Nephron (organoid): Measurements from ENCODE around the gene ASPG.

Experiments
- H3K27ac Mint-ChIP-seq, 3 experiments: 2 replicates each; pipeline ENCODE4 v1.8.0; 2020; ENCODE audit warnings: mixed read lengths in 3 of 3, mild to moderate bottlenecking in 2 of 3, moderate library complexity in 1 of 3
- H3K27me3 Mint-ChIP-seq: 2 replicates; pipeline ENCODE4 v1.8.0; 2021; ENCODE audit warnings: low read depth, mild to moderate bottlenecking, moderate library complexity, mixed read lengths
- H3K36me3 Mint-ChIP-seq: 2 replicates; pipeline ENCODE4 v1.8.0; 2020; ENCODE audit warnings: low read depth, mixed read lengths
- H3K4me1 Mint-ChIP-seq: 2 replicates; pipeline ENCODE4 v1.8.0; 2020; ENCODE audit warnings: mixed read lengths
- H3K4me3 Mint-ChIP-seq, 3 experiments: 2 replicates each; pipeline ENCODE4 v1.8.0; 2020; ENCODE audit warnings: mild to moderate bottlenecking in 3 of 3, mixed read lengths in 3 of 3, moderate library complexity in 2 of 3
- H3K9me3 Mint-ChIP-seq: 2 replicates; pipeline ENCODE4 v1.8.0; 2020; ENCODE audit warnings: mixed read lengths
- CTCF ChIP-seq, 3 experiments: fragments of 200-600 bp; sonication (generic); IDR thresholded peaks; one replicate each; pipeline ENCODE4 v1.5.0; 2021; ENCODE audit warnings: antibody characterized with exemption in 3 of 3; ENCODE audit not compliant: unreplicated experiment in 3 of 3

ASPG gene

DNA sequence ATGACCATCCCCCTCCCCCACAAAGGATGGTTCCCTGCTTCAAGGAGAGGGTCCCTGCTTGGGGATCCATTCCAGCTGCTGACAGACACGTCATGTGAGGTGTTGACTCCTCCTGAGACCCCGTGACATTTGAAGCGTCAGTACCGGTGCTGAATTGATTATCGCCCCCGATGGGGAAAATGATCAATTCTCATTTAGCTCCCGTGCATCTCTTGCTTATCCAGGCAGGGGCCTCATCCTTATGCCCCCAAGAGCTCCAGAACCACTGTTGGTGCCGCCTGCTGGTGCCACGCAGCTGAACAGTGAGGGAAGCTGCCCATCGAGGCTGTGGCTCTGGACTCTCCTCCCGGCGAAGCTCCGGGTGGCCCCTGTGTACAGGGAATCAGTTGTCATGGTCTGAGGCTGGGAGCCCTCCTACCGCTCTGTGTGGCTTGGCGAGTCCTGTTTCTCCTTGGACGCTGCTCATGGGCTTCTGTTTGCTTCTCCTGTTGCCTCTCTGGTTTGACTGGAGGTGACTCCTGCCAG, 57.5 kb downstream of the ASPG start:
- H3K27me3 Mint-ChIP-seq, result peaks cover 23% of the 10 kb centered on the region
- no peak overlapping the region for H3K4me3 Mint-ChIP-seq
- no peaks in the 10 kb centered on the region for H3K9me3 Mint-ChIP-seq
- H3K27ac Mint-ChIP-seq, result no peak overlapping the region
- TF ChIP-seq CTCF (IDR thresholded peaks at IDR 0.05; ENCODE audit: unreplicated experiment in 3 of 3), result no peak
- no peaks in the 10 kb centered on the region for H3K36me3 Mint-ChIP-seq
- peaks cover 14% of the 10 kb centered on the region for H3K4me1 Mint-ChIP-seq

GRCh38 chr14:104143521-104144452, 58.3 kb downstream of the ASPG start:
- Mint-ChIP-seq H3K36me3 (no peaks in the 10 kb centered on the region), H3K9me3 (no peaks in the 10 kb centered on the region), H3K4me3 (no peak overlapping the region), H3K27ac (peak overlapping the region in 2 of 3 experiments; percentile 45 to 75), H3K4me1 (peaks cover 19% of the 10 kb centered on the region), H3K27me3 (peaks cover 23% of the 10 kb centered on the region)
- no peak for TF ChIP-seq CTCF (IDR thresholded peaks at IDR 0.05; ENCODE audit: unreplicated experiment in 3 of 3)

DNA sequence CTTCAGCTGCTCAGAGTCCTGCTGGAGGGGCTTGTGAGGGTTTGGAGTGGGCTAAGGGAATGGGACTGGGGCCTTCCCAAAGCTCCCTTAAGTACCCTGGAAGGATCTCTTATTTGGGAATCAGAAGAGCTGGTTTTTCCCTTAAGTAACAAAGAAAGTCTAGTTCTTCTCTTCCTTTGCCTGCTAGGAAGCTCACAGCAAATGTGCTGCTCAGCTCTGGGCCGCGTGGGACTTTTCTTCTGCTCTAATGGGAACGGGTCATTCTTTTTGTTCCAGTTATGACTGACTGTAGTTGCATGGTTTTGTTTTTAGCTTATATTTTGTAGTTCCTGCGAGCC, 58.9 kb downstream of the ASPG start:
- Mint-ChIP-seq H3K4me1 (peaks cover 19% of the 10 kb centered on the region), H3K4me3 (peak overlapping the region in 1 of 3 experiments; percentile 34), H3K36me3 (no peaks in the 10 kb centered on the region), H3K27ac (peak overlapping the region; percentile 45 to 75 (median 48)), H3K9me3 (no peaks in the 10 kb centered on the region), H3K27me3 (peaks cover 20% of the 10 kb centered on the region)
- no peak for TF ChIP-seq CTCF (IDR thresholded peaks at IDR 0.05; ENCODE audit: unreplicated experiment in 3 of 3)

DNA sequence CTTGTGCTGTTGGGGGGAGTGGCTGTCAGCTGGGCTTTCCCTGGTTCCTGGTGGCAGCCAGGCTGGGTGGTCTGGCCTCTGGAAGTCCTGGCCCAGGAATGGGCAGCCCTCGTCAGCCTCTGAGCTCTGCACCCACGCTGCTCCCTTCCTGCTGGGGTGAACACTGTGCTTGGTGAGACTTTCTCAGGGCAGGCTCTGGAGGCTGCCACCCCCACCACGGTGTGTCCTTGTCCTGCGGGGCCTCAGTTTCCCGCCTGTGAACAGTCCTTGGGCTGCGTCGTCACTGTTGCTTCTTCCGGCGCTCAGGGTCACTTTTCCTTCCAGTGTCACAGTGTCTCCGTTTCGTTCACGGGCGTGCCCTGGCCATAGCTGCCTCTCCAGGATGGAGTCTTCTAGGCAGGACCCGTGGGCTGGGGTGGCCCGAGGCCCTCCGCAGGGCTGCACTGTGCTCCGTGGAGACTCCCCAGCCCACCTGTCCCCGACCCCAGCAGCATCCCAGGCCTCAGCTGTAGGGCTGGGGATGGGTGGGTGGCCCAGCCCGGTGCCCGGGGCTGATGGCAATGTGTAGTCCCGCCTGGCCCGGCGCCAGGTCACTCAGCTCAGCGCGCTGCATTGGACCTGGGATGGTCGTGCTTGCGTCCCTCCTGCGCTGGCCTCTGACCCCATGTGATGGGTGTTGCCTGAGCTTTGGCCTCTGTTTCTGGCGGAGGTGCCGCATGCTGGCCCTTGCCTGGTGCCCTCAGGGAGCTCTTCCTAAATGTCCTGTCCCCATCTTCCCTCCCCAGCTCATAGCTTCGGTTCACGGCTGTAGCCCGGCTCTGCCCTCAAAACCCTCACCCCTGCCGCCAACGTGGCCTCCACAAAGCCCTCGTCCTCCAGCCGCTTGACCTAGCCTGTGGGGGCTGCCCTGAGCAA, 59.7 kb downstream of the ASPG start:
- Mint-ChIP-seq H3K9me3 (no peaks in the 10 kb centered on the region), H3K36me3 (no peaks in the 10 kb centered on the region), H3K4me1 (peaks cover 19% of the 10 kb centered on the region)

More for the DNA sequence above, 59.7 kb downstream of the ASPG start:
- Mint-ChIP-seq H3K27ac (peak overlapping the region; percentile 45 to 75 (median 48)), H3K27me3 (peaks cover 16% of the 10 kb centered on the region), H3K4me3 (peak overlapping the region in 1 of 3 experiments; percentile 34)
- no peak for TF ChIP-seq CTCF (IDR thresholded peaks at IDR 0.05; ENCODE audit: unreplicated experiment in 3 of 3)
